ENCODE data around the gene GRID2.

The GRID2 gene

DNA sequence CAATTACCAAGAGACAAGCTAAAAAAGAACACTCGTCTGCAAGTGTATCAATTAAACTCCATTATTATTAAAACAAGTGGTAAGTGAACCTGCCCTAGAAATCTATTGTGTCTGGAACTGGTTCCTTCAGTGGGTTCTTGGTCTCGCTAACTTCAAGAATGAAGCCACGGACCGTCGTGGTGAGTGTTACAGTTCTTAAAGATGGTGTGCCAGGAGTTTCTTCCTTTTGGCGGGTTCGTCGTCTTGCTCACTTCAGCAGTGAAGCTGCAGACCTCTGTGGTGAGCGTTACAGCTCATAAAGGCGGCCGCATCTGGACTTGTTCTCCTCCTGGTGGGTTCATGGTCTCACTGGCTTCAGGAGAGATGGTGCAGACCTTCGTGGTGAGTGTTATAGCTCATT lies 231.8 kb downstream of the GRID2 start:
- no peak for DNase-seq

DNA sequence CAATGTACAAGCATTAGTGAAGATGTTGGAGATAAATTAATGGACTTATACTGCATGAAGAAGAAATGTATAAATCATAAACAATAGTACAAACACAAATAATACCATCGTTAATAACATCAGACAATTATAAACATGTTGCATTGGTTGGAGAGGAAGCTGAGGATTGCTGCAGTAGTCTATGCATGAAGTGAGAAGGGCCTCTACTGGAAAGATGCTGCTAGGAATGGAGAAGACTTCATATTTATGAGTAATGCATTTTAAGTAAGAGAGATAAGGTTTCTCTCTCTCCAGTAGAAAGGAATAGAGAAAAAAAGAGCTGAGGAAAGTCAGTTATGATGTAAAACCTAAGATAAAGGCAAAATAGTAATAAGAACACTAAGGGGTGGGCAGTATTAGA lies 247.8 kb downstream of the GRID2 start:
- no peak for DNase-seq

DNA sequence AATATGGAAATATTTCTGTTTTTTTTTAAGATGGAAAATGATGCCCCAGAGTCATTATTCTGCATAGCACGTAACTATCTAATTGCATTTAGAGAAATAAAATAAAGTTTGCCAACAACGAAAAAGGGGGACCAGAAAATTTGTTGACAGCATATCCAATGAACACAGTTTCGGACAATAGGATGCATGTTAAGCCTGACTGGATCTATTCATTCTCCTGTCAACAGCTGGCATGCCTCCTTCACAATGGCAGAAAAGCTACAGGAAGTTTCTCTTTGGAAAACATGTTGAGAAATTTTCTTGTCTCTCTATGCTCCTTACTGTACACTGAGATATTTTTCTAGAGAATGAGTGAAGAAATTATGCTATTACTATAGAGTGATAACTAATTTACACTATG lies 262.5 kb downstream of the GRID2 start:
- DNase-seq: no peak

DNA sequence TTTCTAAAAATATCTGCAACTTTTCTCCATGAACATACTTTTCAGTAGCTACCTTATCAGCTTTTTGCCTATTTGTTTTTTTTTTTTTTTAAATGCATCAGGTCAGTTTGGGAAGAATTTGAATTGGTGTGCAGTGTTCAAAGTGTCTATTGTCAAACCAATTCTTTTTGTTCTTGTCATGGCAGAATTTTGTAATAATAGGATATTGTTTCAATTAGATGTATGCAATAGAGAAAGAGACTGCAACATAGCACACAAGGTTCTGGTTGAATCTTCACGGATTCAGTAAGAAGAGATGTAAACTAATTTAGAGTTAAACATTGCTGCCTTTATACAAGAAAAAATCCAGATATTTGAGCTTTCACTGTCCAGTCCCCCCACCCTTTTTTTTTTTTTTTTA lies 277.1 kb downstream of the GRID2 start:
- DNase-seq: no peak

DNA sequence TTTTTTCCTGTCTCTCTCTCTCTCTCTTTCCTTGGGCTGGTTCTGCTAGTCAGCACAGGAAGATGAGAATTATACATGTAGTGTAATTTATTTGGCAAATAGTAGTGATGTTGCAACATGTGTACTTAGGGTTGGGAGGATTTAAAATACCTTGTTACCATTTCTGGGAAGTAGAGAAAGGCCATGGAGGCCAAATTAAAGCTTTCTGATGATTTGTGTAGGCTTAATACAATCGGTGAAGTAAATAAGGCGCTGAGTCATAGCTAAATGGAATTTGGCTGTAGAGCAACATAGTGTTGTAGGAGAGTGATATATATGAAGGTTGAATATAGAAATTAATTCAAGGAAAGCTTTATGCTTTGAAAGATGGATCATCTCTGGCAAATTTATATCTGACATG lies 295.3 kb downstream of the GRID2 start:
- no peak for DNase-seq

DNA sequence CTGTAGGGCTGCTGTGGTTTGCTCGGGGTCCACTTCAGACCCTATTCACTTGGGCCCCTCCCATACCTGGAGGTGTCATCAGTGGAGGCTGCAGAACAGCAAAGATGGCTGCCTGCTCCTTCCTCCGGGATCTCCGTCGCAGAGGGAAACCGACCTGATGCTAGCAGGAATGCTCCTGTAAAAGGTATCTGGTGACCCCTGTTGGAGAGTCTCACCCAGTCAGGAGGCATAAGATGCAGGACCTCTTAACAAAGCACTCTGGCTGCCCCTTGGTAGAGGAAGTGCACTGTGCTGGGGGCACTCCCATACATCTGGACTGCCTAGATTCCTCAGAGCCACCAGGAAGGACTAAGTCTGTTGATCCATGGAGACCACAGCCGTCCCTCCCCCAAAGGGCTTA lies 296.9 kb downstream of the GRID2 start:
- DNase-seq: no peak

DNA sequence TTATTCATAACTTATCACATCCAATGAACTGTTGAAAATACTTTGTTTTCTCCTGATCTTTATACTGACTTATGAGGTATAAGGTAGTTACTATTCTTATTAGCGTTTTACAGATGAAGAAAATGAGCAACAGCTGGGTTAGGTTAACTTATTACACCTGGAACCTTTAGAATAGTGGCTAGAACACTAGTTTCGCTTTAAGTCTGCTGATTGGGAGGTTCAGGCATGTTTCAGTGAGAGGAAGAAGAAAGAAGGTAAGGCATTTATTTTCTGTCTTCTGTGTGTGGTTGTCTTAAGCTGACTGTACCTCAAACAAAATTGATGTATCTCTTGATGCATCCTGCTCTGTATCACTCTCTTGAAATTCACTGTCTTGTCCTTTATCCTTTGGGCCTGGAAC lies 302.5 kb downstream of the GRID2 start:
- no peak for DNase-seq

DNA sequence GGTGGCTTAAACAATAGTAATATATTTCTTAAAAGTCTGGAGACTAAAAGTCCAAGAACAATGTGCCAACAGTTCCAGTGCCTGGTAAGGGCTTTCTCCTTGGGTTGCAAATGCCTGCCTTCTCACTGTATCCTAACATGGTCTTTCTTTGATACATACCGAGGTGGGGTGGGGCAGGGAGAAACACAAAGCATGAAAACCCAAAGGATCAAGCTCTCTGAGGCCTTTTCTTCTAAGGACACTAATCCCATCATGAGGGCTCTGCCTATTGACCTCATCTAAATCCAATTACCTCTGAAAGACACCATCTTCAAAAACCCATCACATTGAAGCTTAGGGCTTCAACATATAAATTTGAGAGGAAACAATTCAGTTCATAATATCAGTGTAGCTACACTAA lies 311.3 kb downstream of the GRID2 start:
- DNase-seq: no peak

DNA sequence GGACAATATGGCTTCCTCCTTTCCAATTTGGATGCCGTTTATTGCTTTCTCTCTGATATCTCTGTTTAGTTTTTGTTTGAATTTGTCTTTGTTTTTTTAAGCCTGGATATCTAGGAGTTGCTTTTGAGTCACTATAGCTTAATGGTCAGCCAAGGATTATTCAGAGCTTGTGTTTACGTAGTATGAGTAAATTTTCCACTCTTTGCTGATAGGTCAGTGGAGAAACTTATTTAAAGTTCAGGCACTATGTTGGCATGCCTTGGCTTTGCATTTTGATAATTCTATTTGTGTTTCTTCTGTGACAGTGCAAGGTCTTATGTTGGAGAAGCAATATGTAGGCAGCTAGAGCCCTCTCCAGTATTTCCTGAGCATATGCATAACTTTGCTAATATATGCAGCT lies 315.2 kb downstream of the GRID2 start:
- DNase-seq: no peak

DNA sequence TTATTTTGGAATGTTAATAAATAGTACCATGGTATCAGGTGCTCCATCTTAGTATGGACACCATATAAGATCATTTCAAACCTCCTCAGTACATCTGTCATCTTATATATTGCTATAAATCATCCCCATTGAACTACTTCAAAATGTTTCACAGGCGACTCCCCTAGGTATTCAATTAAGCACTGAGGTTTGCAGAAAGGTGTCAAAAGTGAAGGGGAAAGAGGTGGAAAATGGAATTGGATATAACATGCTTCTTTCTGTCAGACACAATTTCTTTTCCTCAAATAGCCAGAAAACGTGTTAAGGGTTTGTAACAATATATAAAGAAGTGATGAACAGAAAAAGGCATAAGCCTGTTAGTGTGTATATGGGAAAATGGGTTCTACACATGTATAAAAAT lies 325.5 kb downstream of the GRID2 start:
- no peak for DNase-seq

DNA sequence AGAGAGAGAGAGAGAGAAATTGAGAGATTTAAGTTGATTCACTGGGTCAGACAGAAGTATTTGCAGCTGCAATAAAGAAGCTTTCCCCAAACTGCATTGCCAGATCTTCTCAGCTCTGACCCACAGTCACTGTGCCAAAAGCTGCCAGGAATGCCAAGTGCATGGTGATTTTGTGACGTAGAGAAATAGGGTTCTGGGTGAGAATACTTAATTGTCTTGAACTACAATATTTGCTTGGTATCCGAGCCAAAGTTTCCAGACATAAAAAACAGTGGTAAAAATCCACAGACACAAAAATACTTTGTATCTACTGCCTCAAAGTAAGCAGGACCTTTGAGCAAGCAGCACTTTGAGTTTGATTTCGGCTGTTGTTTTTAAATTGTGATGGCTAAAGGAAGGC lies 331.1 kb downstream of the GRID2 start:
- no peak for DNase-seq

DNA sequence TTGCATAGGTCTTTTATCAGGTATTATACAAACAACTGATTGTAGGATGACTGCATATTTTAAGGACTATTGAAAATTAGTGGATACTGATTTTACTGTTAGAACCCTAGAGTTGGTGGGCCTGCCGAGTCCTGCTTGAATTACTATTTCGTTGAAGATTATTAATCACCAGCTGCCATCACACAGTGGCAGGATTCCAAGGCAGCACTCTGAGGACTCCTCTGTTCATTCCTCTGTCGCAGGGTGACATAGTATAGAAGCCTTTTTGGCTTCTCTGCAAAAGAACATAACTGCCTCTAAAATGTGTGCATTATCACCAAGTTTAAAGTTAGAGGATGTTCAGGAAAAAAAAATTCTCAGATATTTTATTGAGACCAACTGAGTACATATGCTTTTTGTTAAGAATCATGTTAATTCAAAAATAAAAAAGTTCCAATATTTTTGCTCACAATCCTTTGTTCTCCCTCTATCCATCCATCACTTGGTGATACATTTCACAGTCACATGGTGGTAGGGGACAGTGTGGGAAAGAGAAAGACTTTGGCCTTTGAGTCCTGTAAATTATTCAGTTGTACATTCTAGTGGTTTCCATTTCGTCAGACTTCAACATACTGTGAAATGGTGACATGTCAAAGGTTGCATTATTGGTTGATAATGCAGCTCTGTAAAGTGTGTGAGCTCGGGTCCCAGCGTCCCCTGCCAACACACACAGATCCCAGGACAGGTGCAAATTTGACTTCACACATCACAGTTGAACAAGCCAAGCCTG lies 332.5 kb downstream of the GRID2 start:
- no peak for DNase-seq

DNA sequence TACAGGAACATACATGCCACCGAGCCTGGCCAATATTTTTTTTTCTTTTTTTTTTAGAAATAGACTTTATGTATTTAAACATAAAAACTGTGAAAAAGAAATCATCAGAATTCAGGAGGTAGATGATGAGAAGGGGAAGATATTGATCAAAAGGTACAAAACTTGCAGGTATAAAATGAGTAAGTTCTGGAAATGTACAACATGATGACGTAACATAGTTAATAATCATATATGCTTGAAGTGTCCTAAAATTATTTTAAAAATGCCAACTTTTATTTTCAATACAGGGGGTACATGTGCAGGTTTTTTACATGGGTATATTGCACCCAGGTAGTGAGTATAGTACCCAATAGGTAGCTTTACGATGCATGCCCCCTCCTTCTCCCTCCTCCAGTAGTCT lies 337.6 kb downstream of the GRID2 start:
- no peak for DNase-seq

DNA sequence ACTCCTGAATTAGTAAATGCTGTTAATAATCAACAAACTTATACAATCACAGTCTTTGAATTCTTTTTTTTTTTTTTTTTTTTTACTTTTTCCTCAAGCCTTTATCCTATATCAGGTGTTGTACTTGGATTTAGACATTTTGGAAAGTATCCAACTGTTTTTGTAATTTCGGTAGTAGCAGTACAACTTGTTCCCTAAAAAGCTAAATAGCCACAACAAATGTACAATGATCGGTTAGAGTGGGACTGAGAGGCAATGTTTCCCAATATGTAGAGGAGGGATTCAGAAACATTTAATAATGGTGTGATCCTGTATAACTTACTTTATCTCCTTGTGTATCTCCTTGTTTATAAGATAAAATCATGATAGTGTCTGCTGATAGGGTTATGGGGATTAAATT lies 343.1 kb downstream of the GRID2 start:
- no peak for DNase-seq

DNA sequence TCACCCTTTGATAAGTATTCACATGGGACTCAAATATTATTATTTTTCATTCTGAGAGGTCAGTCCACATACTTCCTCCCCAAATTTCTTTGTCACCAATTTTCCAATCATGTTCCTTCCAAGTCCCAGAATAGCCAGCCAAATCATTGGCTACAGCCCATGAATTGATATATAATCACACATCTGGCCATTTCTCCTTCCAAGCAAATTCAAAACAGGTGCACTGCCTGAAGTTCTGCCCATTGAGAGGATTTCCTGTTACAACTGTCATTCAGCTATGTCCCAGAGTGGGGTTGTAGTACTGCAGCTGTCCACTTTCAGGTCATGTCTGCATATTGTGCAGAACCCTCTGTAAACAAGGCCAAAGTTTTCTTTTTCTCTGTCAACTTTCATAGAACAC lies 347.8 kb downstream of the GRID2 start:
- DNase-seq: no peak

DNA sequence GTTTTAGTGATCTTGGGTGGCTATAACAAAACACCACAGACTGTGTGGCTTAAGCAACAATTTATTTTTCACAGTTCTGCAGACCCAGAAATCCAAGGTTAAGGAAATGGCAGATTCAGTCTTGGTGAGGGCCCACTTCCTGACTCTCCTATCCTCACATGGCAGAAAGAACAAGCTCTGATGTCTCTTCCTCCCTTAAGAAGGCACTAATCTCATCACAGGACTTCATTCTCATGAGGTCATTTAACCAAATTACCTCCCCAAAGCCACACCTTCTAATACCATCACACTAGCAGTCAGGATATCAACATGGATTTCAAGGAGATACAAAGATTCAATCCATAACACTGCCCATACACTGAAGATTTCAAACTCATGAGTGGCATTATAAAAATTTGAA lies 350.3 kb downstream of the GRID2 start:
- DNase-seq: no peak

DNA sequence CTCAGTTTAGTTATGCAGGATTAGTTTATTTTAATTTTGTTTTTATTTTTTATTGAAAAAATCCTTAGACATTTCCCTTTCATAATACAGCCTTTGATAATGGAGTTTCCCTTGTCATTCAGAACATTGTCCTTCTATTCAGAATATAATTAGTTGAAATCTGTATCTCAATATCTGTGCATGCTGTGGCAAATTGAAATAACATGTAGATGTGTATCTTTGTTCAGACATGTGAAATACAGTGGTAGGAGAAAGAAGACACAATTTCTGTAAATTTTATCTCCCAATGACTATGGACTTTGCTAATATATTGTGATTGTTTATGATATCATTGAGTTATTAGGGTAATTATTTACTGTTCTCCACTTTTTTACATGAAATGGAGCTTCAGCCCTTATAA lies 353.9 kb downstream of the GRID2 start:
- DNase-seq: no peak

DNA sequence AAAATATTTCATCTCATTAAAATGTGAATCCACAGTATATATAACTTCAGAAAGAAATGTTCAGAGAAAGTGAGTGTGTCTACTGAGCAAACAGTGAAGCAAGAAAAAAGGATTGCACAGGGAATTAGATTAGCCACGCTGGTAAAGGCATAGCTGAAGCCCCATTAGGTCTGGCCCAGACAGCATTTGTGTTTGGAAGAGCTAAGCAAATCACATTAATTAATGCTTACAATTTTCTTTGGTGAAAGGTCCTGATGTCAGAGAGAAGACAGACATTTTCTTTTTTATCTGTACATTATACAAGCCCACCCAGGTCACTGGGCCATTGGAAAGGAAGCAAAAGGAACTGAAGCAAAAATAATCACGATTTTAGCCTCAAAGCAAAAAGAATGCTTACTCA lies 354.6 kb downstream of the GRID2 start:
- no peak for DNase-seq

DNA sequence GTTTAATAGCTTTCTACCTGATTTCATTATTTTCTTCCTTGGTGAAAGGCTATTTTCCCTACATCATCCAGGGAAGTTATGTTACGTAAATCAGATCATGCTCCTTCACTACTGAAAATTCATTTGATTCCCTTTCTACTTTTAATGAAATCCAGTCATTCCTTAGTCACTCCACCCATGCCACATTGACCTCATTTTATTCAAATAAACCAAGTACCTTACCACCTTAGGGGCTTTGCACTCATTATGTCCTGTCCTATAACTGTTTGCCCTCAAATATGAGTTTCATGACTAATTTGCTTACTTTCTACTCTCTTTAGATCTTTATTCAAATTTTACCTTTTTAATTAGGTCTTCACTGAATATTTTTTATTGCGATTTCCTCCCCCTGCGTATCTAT lies 374.0 kb downstream of the GRID2 start:
- DNase-seq: no peak

DNA sequence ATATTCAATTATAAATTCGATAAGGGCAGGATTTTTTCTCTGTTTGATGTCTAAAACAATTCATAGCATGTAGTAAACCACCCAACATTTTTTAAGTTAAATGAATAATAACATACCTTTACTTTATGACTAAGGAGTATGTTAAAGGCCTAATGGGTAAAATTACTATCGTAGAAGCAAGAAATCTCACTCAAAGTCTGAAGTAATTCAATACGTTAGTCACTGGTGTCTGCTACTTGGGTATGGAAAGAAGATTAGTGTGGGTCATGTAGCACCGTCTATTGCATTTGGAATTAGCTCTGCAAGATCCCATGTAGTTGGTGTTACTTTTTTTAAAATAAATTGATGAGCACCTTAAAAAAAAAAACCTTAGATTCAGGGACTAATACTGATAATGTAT lies 374.5 kb downstream of the GRID2 start:
- no peak for DNase-seq

DNA sequence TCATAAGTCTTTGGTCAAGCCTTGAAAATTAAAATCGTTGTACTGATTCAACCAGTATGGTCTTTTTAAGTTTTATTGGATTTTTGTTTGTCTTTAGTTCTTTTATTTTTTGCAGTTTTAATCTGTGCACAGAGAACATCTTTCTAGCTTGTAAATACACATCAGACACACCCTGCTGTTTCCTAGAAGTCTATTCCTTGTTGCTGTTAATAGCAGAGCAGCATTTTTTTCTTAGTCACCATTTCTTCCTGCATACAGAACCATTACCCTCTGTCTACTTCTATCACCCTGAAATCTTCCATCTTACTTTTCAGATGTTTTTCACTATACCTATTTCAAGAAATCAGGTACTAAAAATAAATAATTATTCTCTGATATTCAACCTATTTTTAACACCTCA lies 375.4 kb downstream of the GRID2 start:
- DNase-seq: no peak

DNA sequence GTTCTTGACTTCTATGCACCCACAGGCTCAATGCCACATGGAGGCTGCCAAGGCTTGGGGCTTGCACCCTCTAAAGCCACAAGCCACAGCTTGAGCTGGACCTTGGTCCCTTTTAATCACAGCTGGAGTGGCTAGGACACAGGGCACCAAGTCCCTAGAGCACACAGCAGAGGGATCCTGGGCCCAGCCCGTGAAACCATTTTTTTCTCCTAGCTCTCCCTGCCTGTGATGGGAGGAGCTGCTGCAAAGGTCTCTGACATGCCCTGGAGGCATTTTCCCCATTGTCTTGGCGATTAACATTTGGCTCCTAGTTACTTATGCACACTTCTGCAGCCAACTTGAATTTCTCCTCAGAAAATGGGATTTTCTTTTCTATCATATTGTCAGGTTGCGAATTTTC lies 410.9 kb downstream of the GRID2 start:
- DNase-seq: no peak

DNA sequence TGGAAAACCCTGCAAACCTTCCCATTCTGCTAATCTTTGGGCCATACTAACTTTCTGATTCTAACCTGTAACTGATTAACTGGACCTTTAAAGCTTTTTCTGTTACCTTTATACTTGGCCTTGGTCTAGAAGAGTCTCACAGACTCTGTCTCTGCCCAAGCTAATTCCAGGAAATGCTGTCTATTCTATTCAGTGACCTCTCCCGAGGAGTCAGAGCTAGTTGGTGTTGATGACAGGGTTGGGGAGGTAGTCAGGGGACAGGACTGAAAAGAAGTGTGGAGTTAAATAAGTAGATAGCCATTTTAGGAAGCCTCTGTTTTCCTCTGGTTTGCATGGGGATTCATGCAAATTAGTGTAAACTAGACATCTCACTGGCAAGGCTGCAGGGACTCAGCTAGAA lies 429.5 kb downstream of the GRID2 start:
- DNase-seq: no peak

DNA sequence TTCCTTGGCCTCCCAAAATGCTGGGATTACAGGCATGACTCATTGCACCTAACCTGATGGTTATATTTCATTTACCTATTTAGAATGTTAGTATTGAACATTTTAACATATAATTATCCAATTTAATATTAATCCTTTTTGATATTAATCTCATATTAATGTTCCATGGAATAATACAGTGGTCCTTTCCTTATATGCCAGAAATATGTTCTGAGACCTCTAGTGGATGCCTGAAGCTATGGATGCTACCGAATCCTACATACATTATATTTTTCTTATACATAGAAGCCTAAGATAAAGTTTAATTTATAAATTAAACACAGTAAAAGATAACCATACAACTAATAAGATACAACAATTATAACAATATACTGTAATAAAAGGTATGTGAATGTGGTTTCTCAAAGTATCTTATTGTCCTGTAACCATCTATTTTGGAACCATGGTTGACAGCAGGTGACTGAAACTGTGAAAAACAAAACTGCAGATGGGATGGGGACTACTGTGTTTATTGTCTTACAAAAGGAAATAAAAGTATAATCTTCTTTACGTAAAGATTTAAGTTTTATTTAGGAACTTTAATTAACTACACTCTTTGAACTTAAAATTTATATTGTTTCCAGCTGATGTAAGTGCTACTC lies 431.4 kb downstream of the GRID2 start:
- DNase-seq: no peak

DNA sequence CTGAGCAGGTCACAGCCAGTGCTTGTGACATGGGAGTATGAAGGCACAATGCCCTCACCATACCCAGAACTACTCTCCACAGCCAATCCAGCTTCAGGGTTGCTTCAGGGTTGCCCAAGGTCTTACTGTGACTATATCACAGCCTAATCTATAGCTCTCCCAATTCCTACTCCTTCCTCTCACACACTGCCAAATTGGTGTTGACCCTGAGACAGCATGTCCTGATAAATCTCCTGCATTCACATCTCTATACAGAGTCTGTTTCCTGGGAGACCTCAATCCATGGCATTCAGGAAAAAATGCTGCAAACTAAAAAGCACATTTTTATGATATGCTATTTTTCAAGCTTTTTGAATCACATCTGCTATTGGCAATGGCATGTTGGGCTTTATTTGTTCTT lies 456.7 kb downstream of the GRID2 start:
- no peak for DNase-seq
